Keratinocyte (primary cell): Measurements from ENCODE around the gene ADAMTS1. TPM values are rescaled to one million over a fixed set of nuclear protein-coding genes. Genes with fewer than 3 reads are reported as not detected.

Experiments used
- DNase-seq: peaks from one replicate; pipeline ENCODE4 v3.0.0-alpha.2; 2011; ENCODE audit warnings: low read depth, missing footprints, low spot score
- FAIRE-seq: peaks from 2 replicates; lab custom pipeline; 2011; peaks lifted over from hg19 to GRCh38; lab: Jason Lieb, UNC
- H2AFZ ChIP-seq: 2 replicates; pipeline ENCODE4 v1.6.0; 2012; ENCODE audit warnings: low read length, control low read depth, inconsistent platforms; ENCODE audit not compliant: control insufficient read depth
- H3K27ac ChIP-seq: 2 replicates; pipeline ENCODE4 v1.5.1; 2011; ENCODE audit warnings: low read length; ENCODE audit not compliant: control insufficient read depth, insufficient read depth
- H3K27me3 ChIP-seq: 3 replicates; pipeline ENCODE4 v1.6.0; 2011; ENCODE audit warnings: low read length; ENCODE audit not compliant: control insufficient read depth, insufficient read depth; ENCODE audit errors: extremely low read depth
- H3K36me3 ChIP-seq, 2 experiments: 2 replicates in 1 of 2; 3 replicates in 1 of 2; pipeline ENCODE4 v1.5.1; 2011; ENCODE audit warnings: low read length in 2 of 2, mild to moderate bottlenecking in 1 of 2; ENCODE audit not compliant: control insufficient read depth in 2 of 2, insufficient read depth in 2 of 2; ENCODE audit errors: extremely low read depth in 1 of 2
- H3K4me1 ChIP-seq: 3 replicates; pipeline ENCODE4 v1.5.1; 2011; ENCODE audit warnings: low read length; ENCODE audit not compliant: control insufficient read depth, insufficient read depth; ENCODE audit errors: extremely low read depth
- H3K4me2 ChIP-seq: 3 replicates; pipeline ENCODE4 v1.6.0; 2011; ENCODE audit warnings: low read depth, low read length; ENCODE audit not compliant: control insufficient read depth, insufficient read depth; ENCODE audit errors: extremely low read depth
- H3K4me3 ChIP-seq, 3 experiments: fragments of 200-600 bp in 1 of 3; sonication (generic) in 1 of 3; 2 replicates in 2 of 3; 3 replicates in 1 of 3; pipeline ENCODE4 v1.5.1; 2011 to 2016; ENCODE audit warnings: low read length in 3 of 3, mild to moderate bottlenecking in 3 of 3, control low read depth in 2 of 3, inconsistent platforms in 1 of 3, low read depth in 1 of 3, mixed read lengths in 1 of 3, mixed run types in 1 of 3, moderate library complexity in 1 of 3; ENCODE audit not compliant: control insufficient read depth in 2 of 3, insufficient read depth in 2 of 3; ENCODE audit errors: extremely low read depth in 1 of 3
- H3K79me2 ChIP-seq: 2 replicates; pipeline ENCODE4 v1.6.0; 2012; ENCODE audit warnings: low read length; ENCODE audit not compliant: control insufficient read depth, insufficient read depth
- H3K9ac ChIP-seq: 3 replicates; pipeline ENCODE4 v1.6.0; 2011; ENCODE audit warnings: low read length; ENCODE audit not compliant: control insufficient read depth, insufficient read depth; ENCODE audit errors: extremely low read depth
- H3K9me1 ChIP-seq: 3 replicates; pipeline ENCODE4 v1.6.0; 2011; ENCODE audit warnings: low read length; ENCODE audit not compliant: control insufficient read depth, insufficient read depth; ENCODE audit errors: extremely low read depth
- H3K9me3 ChIP-seq: 2 replicates; pipeline ENCODE4 v1.5.1; 2012; ENCODE audit warnings: low read depth, low read length; ENCODE audit not compliant: control insufficient read depth
- H4K20me1 ChIP-seq: 3 replicates; pipeline ENCODE4 v1.6.0; 2011; ENCODE audit warnings: low read length; ENCODE audit not compliant: control insufficient read depth, insufficient read depth; ENCODE audit errors: extremely low read depth
- CTCF ChIP-seq, 3 experiments: IDR thresholded peaks in 1 of 3; conservative IDR thresholded peaks in 1 of 3; optimal IDR thresholded peaks in 1 of 3; 2 replicates in 2 of 3; 3 replicates in 1 of 3; pipeline versions ENCODE3 to v1.5.1; 2011; ENCODE audit warnings: low read length in 3 of 3, mild to moderate bottlenecking in 3 of 3, moderate library complexity in 2 of 3, control low read depth in 1 of 3, inconsistent platforms in 1 of 3; ENCODE audit not compliant: insufficient read depth in 2 of 3; ENCODE audit errors: extremely low read depth in 1 of 3
- EZH2 ChIP-seq: IDR thresholded peaks from one replicate; pipeline ENCODE4 v1.6.1; 2012; ENCODE audit warnings: inconsistent platforms, mild to moderate bottlenecking, low read length, moderate library complexity
- dilution Hi-C: fragments of 300-500 bp; cut with MboI; formaldehyde crosslinking; loops from one replicate; pipeline ENCODE4 v1.7.0; 2020; ENCODE audit warnings: low sequenced_read_pairs; ENCODE audit not compliant: extremely low pct_ligation_motif_present
- polyA plus RNA-seq, 5 experiments: library from polyadenylated mRNA; depleted of rRNA in 3 of 5; stranded (reverse) in 3 of 5; stranded (forward) in 1 of 5; unstranded in 1 of 5; fragments of >200 nt; gene quantifications; 1 replicate in 1 of 5; 2 replicates in 3 of 5; 3 replicates in 1 of 5; pipeline versions ENCODE4 v1.2.1 to v1.2.3, GENCODE V29; 2011 to 2012; ENCODE audit warnings: missing spikeins in 2 of 5, low read depth in 1 of 5, low replicate concordance in 1 of 5

The ADAMTS1 gene
- polyA plus RNA-seq, 1 donor (not counting 4 experiments of a cell fraction or from before 2014, with no cell fraction given): 344 TPM

- H3K4me2 ChIP-seq: no peak overlapping the region
- H3K79me2 ChIP-seq: no peaks in the 10 kb centered on the region
- TF ChIP-seq CTCF (optimal IDR thresholded peaks at IDR 0.05 in 1 of 3, IDR thresholded peaks at IDR 0.05 in 1 of 3, conservative IDR thresholded peaks at IDR 0.05 in 1 of 3; ENCODE audit: extremely low read depth in 1 of 3, insufficient read depth in 2 of 3, low read length in 3 of 3) (no peak), EZH2 (no peak)
- no peaks in the 10 kb centered on the region for H4K20me1 ChIP-seq
- H3K9me3 ChIP-seq: no peaks in the 10 kb centered on the region
- H2AFZ ChIP-seq: no peak overlapping the region
- DNase-seq: no peak
- dilution Hi-C loops: no loop called here
- H3K4me1 ChIP-seq: no peaks in the 10 kb centered on the region
- no peak overlapping the region for H3K27ac ChIP-seq
- no peak overlapping the region for H3K9ac ChIP-seq
- no peak for FAIRE-seq
- no peaks in the 10 kb centered on the region for H3K27me3 ChIP-seq
- H3K4me3 ChIP-seq: no peak overlapping the region
- H3K36me3 ChIP-seq: no peaks in the 10 kb centered on the region
- H3K9me1 ChIP-seq: no peaks in the 10 kb centered on the region
These were observed 44.8 kb downstream of the ADAMTS1 start for GRCh38 chr21:26800455-26800854.

GRCh38 chr21:26800001-26800400, 45.2 kb downstream of the ADAMTS1 start:
- no peaks in the 10 kb centered on the region for H3K9me1 ChIP-seq
- no peaks in the 10 kb centered on the region for H4K20me1 ChIP-seq
- no peak overlapping the region for H3K4me3 ChIP-seq
- FAIRE-seq (no peak), DNase-seq (no peak)
- H3K4me1 ChIP-seq: no peaks in the 10 kb centered on the region
- no peak overlapping the region for H3K9ac ChIP-seq
- H3K4me2 ChIP-seq: no peak overlapping the region
- H3K36me3 ChIP-seq: no peaks in the 10 kb centered on the region
- no peaks in the 10 kb centered on the region for H3K27me3 ChIP-seq
- no peaks in the 10 kb centered on the region for H3K79me2 ChIP-seq
- TF ChIP-seq EZH2 (no peak), CTCF (optimal IDR thresholded peaks at IDR 0.05 in 1 of 3, IDR thresholded peaks at IDR 0.05 in 1 of 3, conservative IDR thresholded peaks at IDR 0.05 in 1 of 3; ENCODE audit: extremely low read depth in 1 of 3, insufficient read depth in 2 of 3, low read length in 3 of 3) (no peak)
- dilution Hi-C loops: no loop called here
- no peak overlapping the region for H2AFZ ChIP-seq
- H3K9me3 ChIP-seq: no peaks in the 10 kb centered on the region
- H3K27ac ChIP-seq: no peak overlapping the region
